Measurements from ENCODE around the gene PPP1CC. TPM values are rescaled to one million over a fixed set of nuclear protein-coding genes. Genes with fewer than 3 reads are reported as not detected.

The PPP1CC gene
- total RNA-seq, 2 experiments from 2014 or later = 146 to 264 TPM

DNA sequence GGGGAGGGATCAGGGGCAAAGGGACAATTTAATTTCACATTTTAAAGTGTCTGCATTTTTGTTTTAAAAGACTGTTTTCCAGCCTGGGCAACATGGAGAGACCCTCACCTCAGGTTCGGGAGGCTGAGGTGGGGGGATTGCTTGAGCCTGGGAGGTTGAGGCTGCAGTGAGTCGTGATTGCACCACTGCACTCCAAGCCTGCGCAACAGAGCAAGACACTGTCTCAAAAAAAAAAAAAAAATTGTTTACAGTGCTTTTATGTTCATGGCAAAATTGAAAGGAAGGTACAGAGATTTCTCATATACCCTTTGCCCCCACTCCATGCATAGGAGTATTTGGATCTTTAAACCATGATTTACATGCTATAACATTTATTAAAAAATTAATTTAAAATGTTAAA, 37.4 kb downstream of the PPP1CC start:
- BruUV-seq (replicated peaks) = no TSS peak
- H2AFZ ChIP-seq (ENCODE audit: low read length) = no peak overlapping the region
- H3K27ac ChIP-seq (ENCODE audit: low read depth, low read length, poor library complexity, severe bottlenecking) = no peak overlapping the region
- H3K4me1 ChIP-seq (ENCODE audit: insufficient read depth, low read length, poor library complexity, severe bottlenecking) = peaks cover 4% of the 10 kb centered on the region
- intact Hi-C loops (cut with micrococcal nuclease; ENCODE audit: unreplicated experiment) = no loop called here
- 0 out of 2 replicates have a peak, but pooled peaks cover 6% of the 10 kb centered on the region for H3K36me3 ChIP-seq (ENCODE audit: insufficient read depth, low read length)
- ChIA-PET CTCF (ENCODE audit: unreplicated experiment) (no interaction called here), POLR2A (interaction anchor here (0.6 to 1.2 kb wide), 6 partner anchors 27 to 961 kb away, joined by 3 to 6 read pairs (median 3); no protein-coding TSS in a partner anchor)
- H3K9me3 ChIP-seq (ENCODE audit: low read length) = no peaks in the 10 kb centered on the region
- no peaks in the 10 kb centered on the region for H4K20me1 ChIP-seq (ENCODE audit: insufficient read depth, low read length)
- no peaks in the 10 kb centered on the region for H3K79me2 ChIP-seq (ENCODE audit: insufficient read depth, low read depth, low read length)
- no peaks in the 10 kb centered on the region for H3K9me2 ChIP-seq (ENCODE audit: insufficient read depth, low read length)
- DNase-seq (ENCODE audit: low spot score) = no peak
- no peak overlapping the region for H3K4me3 ChIP-seq (ENCODE audit: low read depth, low read length, poor library complexity, severe bottlenecking)
- no peak overlapping the region for H3K4me2 ChIP-seq (ENCODE audit: low read length)
- TF ChIP-seq, protein P1, sequence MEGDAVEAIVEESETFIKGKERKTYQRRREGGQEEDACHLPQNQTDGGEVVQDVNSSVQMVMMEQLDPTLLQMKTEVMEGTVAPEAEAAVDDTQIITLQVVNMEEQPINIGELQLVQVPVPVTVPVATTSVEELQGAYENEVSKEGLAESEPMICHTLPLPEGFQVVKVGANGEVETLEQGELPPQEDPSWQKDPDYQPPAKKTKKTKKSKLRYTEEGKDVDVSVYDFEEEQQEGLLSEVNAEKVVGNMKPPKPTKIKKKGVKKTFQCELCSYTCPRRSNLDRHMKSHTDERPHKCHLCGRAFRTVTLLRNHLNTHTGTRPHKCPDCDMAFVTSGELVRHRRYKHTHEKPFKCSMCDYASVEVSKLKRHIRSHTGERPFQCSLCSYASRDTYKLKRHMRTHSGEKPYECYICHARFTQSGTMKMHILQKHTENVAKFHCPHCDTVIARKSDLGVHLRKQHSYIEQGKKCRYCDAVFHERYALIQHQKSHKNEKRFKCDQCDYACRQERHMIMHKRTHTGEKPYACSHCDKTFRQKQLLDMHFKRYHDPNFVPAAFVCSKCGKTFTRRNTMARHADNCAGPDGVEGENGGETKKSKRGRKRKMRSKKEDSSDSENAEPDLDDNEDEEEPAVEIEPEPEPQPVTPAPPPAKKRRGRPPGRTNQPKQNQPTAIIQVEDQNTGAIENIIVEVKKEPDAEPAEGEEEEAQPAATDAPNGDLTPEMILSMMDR (conservative IDR thresholded peaks at IDR 0.05; ENCODE audit: low read length) = no peak
- no peak for TF ChIP-seq EZH2phosphoT487 (IDR thresholded peaks at IDR 0.05; ENCODE audit: borderline replicate concordance, low read depth, low read length)

DNA sequence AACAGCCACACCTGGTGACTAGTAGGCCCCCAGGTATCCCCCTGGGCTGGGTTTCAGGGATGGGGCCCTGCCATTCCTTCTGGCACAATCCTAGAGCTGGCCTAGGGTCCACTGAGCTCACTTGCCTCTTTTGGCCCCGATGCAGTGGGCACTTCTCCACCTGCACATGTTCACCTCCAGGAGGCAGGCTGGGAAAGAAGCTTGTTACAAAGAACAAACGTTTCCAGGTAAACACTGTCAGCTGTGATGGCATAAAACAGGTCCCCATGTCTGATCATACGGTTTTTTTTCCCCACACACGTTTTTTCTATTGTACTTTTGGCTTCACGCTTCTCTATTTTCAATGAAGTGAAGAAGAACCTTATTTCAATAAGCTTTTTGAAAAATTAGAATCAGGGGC, 37.9 kb downstream of the PPP1CC start:
- Histone ChIP-seq H3K79me2 (ENCODE audit: insufficient read depth, low read depth, low read length) (no peaks in the 10 kb centered on the region), H2AFZ (ENCODE audit: low read length) (no peak overlapping the region), H3K27ac (ENCODE audit: low read depth, low read length, poor library complexity, severe bottlenecking) (no peak overlapping the region), H3K4me1 (ENCODE audit: insufficient read depth, low read length, poor library complexity, severe bottlenecking) (peaks cover 4% of the 10 kb centered on the region), H4K20me1 (ENCODE audit: insufficient read depth, low read length) (no peaks in the 10 kb centered on the region), H3K4me2 (ENCODE audit: low read length) (no peak overlapping the region), H3K36me3 (ENCODE audit: insufficient read depth, low read length) (0 out of 2 replicates have a peak, but pooled peaks cover 6% of the 10 kb centered on the region), H3K9me2 (ENCODE audit: insufficient read depth, low read length) (no peaks in the 10 kb centered on the region), H3K4me3 (ENCODE audit: low read depth, low read length, poor library complexity, severe bottlenecking) (no peak overlapping the region), H3K9me3 (ENCODE audit: low read length) (no peaks in the 10 kb centered on the region)
- ChIA-PET CTCF (ENCODE audit: unreplicated experiment) (no interaction called here), POLR2A (interaction anchor here (0.6 to 1.2 kb wide), 4 partner anchors 26 to 99 kb away, joined by 3 to 4 read pairs (median 3); no protein-coding TSS in a partner anchor)
- peak; percentile 57 for DNase-seq (ENCODE audit: low spot score)
- intact Hi-C loops (cut with micrococcal nuclease; ENCODE audit: unreplicated experiment) = loop anchor here (1.0 kb wide), 1 partner anchor 122 kb away; no protein-coding TSS in a partner anchor
- TF ChIP-seq EZH2phosphoT487 (IDR thresholded peaks at IDR 0.05; ENCODE audit: borderline replicate concordance, low read depth, low read length) = no peak
- TF ChIP-seq, protein P1 (conservative IDR thresholded peaks at IDR 0.05; ENCODE audit: low read length) = peak; percentile 70
- no TSS peak for BruUV-seq (replicated peaks)

DNA sequence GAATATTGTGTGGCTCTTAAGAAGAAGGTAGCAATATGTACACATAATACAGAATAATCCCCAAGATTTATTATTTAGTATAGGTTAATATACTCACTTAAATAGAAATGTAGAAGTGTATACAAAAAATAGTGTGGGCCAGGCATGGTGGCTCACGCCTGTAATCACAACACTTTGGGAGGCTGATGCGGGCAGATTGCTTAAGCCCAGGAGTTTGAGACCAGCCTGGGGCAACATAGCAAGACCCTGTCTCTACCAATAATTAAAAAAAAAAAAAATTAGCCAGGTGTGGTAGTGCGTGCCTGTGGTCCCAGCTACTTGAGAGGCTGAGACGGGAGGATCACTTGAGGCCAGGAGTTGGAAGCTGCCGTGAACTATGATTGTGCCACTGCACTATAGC, 38.5 kb downstream of the PPP1CC start:
- intact Hi-C loops (cut with micrococcal nuclease; ENCODE audit: unreplicated experiment) = loop anchor here (1.0 kb wide), 1 partner anchor 122 kb away; no protein-coding TSS in a partner anchor
- H3K4me1 ChIP-seq (ENCODE audit: insufficient read depth, low read length, poor library complexity, severe bottlenecking) = peaks cover 4% of the 10 kb centered on the region
- H3K27ac ChIP-seq (ENCODE audit: low read depth, low read length, poor library complexity, severe bottlenecking) = no peak overlapping the region
- POLR2A ChIA-PET = interaction anchor here (1.1 to 1.2 kb wide), 2 partner anchors 25 to 88 kb away, joined by 3 read pairs; no protein-coding TSS in a partner anchor
- H3K79me2 ChIP-seq (ENCODE audit: insufficient read depth, low read depth, low read length) = no peaks in the 10 kb centered on the region
- 0 out of 2 replicates have a peak, but pooled peaks cover 6% of the 10 kb centered on the region for H3K36me3 ChIP-seq (ENCODE audit: insufficient read depth, low read length)
- H3K9me2 ChIP-seq (ENCODE audit: insufficient read depth, low read length) = no peaks in the 10 kb centered on the region
- H2AFZ ChIP-seq (ENCODE audit: low read length) = no peak overlapping the region
- H3K9me3 ChIP-seq (ENCODE audit: low read length) = no peaks in the 10 kb centered on the region
- H3K4me2 ChIP-seq (ENCODE audit: low read length) = no peak overlapping the region
- CTCF ChIA-PET (ENCODE audit: unreplicated experiment) = no interaction called here
- no peak for DNase-seq (ENCODE audit: low spot score)
- no TSS peak for BruUV-seq (replicated peaks)
- H4K20me1 ChIP-seq (ENCODE audit: insufficient read depth, low read length) = no peaks in the 10 kb centered on the region
- no peak overlapping the region for H3K4me3 ChIP-seq (ENCODE audit: low read depth, low read length, poor library complexity, severe bottlenecking)
- no peak for TF ChIP-seq EZH2phosphoT487 (IDR thresholded peaks at IDR 0.05; ENCODE audit: borderline replicate concordance, low read depth, low read length)
- TF ChIP-seq, protein P1 (conservative IDR thresholded peaks at IDR 0.05; ENCODE audit: low read length) = no peak

Measured in OCI-LY7 (cell line).